ENCODE results near the gene TMEM140.
A peak's percentile ranks its signal among the peaks of the same experiment; 100 is the strongest.
"Not testable (repeated sequence)": the region's sequence is repeated elsewhere in the genome, so short reads cannot be mapped to it uniquely, and the experiment has no call there.

The TMEM140 gene

GRCh38 chr7:135168489-135169140 is 20.7 kb downstream of the TMEM140 start:
- peak overlapping the region; percentile 68 for H3K4me3 ChIP-seq (replicated peaks; ENCODE audit: low read depth, low read length)
- no peak for TF ChIP-seq CTCF (IDR thresholded peaks at IDR 0.05; ENCODE audit: low read length, missing control alignments)
- no peak for DNase-seq (ENCODE audit: low read depth)

GRCh38 chr7:135169141-135169963 is 21.5 kb downstream of the TMEM140 start:
- peak; percentile 31 for TF ChIP-seq CTCF (IDR thresholded peaks at IDR 0.05; ENCODE audit: low read length, missing control alignments)
- DNase-seq (ENCODE audit: low read depth), result peak; percentile 27
- peak overlapping the region; percentile 68 for H3K4me3 ChIP-seq (replicated peaks; ENCODE audit: low read depth, low read length)

- no peak for DNase-seq (ENCODE audit: low read depth)
- no peak for TF ChIP-seq CTCF (IDR thresholded peaks at IDR 0.05; ENCODE audit: low read length, missing control alignments)
- H3K4me3 ChIP-seq (replicated peaks; ENCODE audit: low read depth, low read length), result peak overlapping the region; percentile 68
Observed at GRCh38 chr7:135169964-135170273, 22.0 kb downstream of the TMEM140 start.

GRCh38 chr7:135170274-135170997 is 22.6 kb downstream of the TMEM140 start, which contains the start of gene CYREN:
Gene CYREN, minus strand, starts transcription at chr7:135170707. Its CDS starts 1,785 bp downstream, at chr7:135168922.
- peak; percentile 94 for DNase-seq (ENCODE audit: low read depth)
- TF ChIP-seq CTCF (IDR thresholded peaks at IDR 0.05; ENCODE audit: low read length, missing control alignments), result peak; percentile 43
- H3K4me3 ChIP-seq (replicated peaks; ENCODE audit: low read depth, low read length), result peak within 1 kb of the TSS; percentile 68

- DNase-seq (ENCODE audit: low read depth), result not testable (repeated sequence)
- peak overlapping the region; percentile 68 for H3K4me3 ChIP-seq (replicated peaks; ENCODE audit: low read depth, low read length)
Observed at GRCh38 chr7:135170998-135171481, 23.2 kb downstream of the TMEM140 start.

GRCh38 chr7:135171581-135172291 is 23.9 kb downstream of the TMEM140 start:
- H3K4me3 ChIP-seq (replicated peaks; ENCODE audit: low read depth, low read length), result not testable (repeated sequence)
- DNase-seq (ENCODE audit: low read depth), result peak; percentile 27

GRCh38 chr7:135173916-135174315 is 26.0 kb downstream of the TMEM140 start:
- DNase-seq (ENCODE audit: low read depth), result not testable (repeated sequence)

GRCh38 chr7:135174941-135175340 is 27.1 kb downstream of the TMEM140 start:
- no peak for DNase-seq (ENCODE audit: low read depth)
- no peak for TF ChIP-seq CTCF (IDR thresholded peaks at IDR 0.05; ENCODE audit: low read length, missing control alignments)

More at GRCh38 chr7:135173916-135174315, 26.0 kb downstream of the TMEM140 start:
- not testable (repeated sequence) for H3K4me3 ChIP-seq (replicated peaks; ENCODE audit: low read depth, low read length)

More at GRCh38 chr7:135174941-135175340, 27.1 kb downstream of the TMEM140 start:
- H3K4me3 ChIP-seq (replicated peaks; ENCODE audit: low read depth, low read length), result no peak overlapping the region
